Neural cell (in vitro differentiated cells): ENCODE data around the gene PTEN.

Experiments used
- EZH2 ChIP-seq: fragments of 200-600, 300-800 bp; shearing (Covaris generic), sonication (generic); IDR thresholded peaks from 2 replicates; pipeline ENCODE4 v1.6.1; 2014; ENCODE audit warnings: antibody characterized with exemption, low read length, borderline replicate concordance, mild to moderate bottlenecking; ENCODE audit not compliant: insufficient read depth, poor library complexity, severe bottlenecking
- POLR2AphosphoS5 ChIP-seq: IDR thresholded peaks from 2 replicates; pipeline ENCODE4 v1.6.1; 2012
- RAD21 ChIP-seq: fragments of 450-650 bp; conservative IDR thresholded peaks from 2 replicates; pipeline ENCODE4 v1.6.1; 2014; ENCODE audit warnings: antibody characterized with exemption, mild to moderate bottlenecking, moderate library complexity
- SMC3 ChIP-seq: fragments of 450-650 bp; conservative IDR thresholded peaks from 2 replicates; pipeline ENCODE4 v1.6.1; 2014; ENCODE audit warnings: antibody characterized with exemption, mild to moderate bottlenecking, moderate library complexity; ENCODE audit not compliant: poor library complexity
- TAF1 ChIP-seq: IDR thresholded peaks from 2 replicates; pipeline ENCODE4 v1.6.1; 2012; ENCODE audit warnings: low read depth
- TF ChIP-seq, protein P1 (sequence below): fragments of 450-650 bp; IDR thresholded peaks from 2 replicates; pipeline ENCODE4 v1.5.1; 2014; ENCODE audit warnings: antibody characterized with exemption, mild to moderate bottlenecking, moderate library complexity; ENCODE audit not compliant: poor library complexity, severe bottlenecking
- TF ChIP-seq, protein P2 (sequence below): IDR thresholded peaks from 2 replicates; pipeline ENCODE4 v1.6.1; 2012; ENCODE audit warnings: borderline replicate concordance

DNA sequence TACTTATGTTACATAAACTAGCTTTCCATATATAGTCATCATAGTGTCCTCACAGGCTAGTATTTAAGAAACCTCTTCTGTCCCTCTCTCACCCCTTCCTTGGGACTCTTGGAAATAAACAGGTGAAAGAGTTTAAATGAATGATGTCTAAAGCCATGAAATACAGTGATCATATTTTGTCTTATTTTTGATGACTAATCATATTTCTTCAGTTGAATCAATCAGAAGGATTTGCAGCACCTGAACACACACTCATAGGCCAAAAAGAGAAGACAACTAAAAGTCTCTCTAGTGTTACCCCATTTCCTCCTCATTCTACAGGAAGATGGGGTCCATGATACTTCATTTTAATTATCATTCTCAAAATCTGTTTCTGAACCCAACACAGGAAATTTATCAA, 36.8 kb upstream of the PTEN start:
- TF ChIP-seq, protein P1, sequence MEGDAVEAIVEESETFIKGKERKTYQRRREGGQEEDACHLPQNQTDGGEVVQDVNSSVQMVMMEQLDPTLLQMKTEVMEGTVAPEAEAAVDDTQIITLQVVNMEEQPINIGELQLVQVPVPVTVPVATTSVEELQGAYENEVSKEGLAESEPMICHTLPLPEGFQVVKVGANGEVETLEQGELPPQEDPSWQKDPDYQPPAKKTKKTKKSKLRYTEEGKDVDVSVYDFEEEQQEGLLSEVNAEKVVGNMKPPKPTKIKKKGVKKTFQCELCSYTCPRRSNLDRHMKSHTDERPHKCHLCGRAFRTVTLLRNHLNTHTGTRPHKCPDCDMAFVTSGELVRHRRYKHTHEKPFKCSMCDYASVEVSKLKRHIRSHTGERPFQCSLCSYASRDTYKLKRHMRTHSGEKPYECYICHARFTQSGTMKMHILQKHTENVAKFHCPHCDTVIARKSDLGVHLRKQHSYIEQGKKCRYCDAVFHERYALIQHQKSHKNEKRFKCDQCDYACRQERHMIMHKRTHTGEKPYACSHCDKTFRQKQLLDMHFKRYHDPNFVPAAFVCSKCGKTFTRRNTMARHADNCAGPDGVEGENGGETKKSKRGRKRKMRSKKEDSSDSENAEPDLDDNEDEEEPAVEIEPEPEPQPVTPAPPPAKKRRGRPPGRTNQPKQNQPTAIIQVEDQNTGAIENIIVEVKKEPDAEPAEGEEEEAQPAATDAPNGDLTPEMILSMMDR = no peak
- TF ChIP-seq EZH2 (no peak), TAF1 (no peak), POLR2AphosphoS5 (no peak), RAD21 (no peak), SMC3 (no peak)
- TF ChIP-seq, protein P2, sequence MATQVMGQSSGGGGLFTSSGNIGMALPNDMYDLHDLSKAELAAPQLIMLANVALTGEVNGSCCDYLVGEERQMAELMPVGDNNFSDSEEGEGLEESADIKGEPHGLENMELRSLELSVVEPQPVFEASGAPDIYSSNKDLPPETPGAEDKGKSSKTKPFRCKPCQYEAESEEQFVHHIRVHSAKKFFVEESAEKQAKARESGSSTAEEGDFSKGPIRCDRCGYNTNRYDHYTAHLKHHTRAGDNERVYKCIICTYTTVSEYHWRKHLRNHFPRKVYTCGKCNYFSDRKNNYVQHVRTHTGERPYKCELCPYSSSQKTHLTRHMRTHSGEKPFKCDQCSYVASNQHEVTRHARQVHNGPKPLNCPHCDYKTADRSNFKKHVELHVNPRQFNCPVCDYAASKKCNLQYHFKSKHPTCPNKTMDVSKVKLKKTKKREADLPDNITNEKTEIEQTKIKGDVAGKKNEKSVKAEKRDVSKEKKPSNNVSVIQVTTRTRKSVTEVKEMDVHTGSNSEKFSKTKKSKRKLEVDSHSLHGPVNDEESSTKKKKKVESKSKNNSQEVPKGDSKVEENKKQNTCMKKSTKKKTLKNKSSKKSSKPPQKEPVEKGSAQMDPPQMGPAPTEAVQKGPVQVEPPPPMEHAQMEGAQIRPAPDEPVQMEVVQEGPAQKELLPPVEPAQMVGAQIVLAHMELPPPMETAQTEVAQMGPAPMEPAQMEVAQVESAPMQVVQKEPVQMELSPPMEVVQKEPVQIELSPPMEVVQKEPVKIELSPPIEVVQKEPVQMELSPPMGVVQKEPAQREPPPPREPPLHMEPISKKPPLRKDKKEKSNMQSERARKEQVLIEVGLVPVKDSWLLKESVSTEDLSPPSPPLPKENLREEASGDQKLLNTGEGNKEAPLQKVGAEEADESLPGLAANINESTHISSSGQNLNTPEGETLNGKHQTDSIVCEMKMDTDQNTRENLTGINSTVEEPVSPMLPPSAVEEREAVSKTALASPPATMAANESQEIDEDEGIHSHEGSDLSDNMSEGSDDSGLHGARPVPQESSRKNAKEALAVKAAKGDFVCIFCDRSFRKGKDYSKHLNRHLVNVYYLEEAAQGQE = no peak
